Muscle layer of duodenum (tissue), 2 donors: ENCODE results near the gene CHCT1.
"Not testable (repeated sequence)": the region's sequence is repeated elsewhere in the genome, so short reads cannot be mapped to it uniquely, and the experiment has no call there.

ENCODE experiments used
- H3K27ac ChIP-seq: one replicate; pipeline ENCODE4 v1.7.0; 2013; ENCODE audit warnings: mild to moderate bottlenecking, low read length
- H3K27me3 ChIP-seq: one replicate; pipeline ENCODE4 v1.7.0; 2013; ENCODE audit warnings: low read depth, mild to moderate bottlenecking, control low read depth, low read length
- H3K36me3 ChIP-seq, 2 donors: one replicate each; pipeline ENCODE4 v1.7.0; 2013; ENCODE audit warnings: low read length in 2 of 2, control low read depth in 1 of 2, mild to moderate bottlenecking in 1 of 2; ENCODE audit not compliant: insufficient read depth in 2 of 2, control insufficient read depth in 1 of 2
- H3K4me1 ChIP-seq, 2 donors: one replicate each; pipeline ENCODE4 v1.7.0; 2013; ENCODE audit warnings: low read length in 2 of 2, mild to moderate bottlenecking in 2 of 2, control low read depth in 1 of 2, moderate library complexity in 1 of 2; ENCODE audit not compliant: insufficient read depth in 2 of 2, control insufficient read depth in 1 of 2
- H3K4me3 ChIP-seq, 2 donors: one replicate each; pipeline ENCODE4 v1.7.0; 2013; ENCODE audit warnings: low read length in 2 of 2, low read depth in 1 of 2, mild to moderate bottlenecking in 1 of 2
- H3K9me3 ChIP-seq, 2 donors: one replicate each; pipeline ENCODE4 v1.7.0; 2013; ENCODE audit warnings: low read length in 2 of 2, control low read depth in 1 of 2, mild to moderate bottlenecking in 1 of 2; ENCODE audit not compliant: control insufficient read depth in 1 of 2
- donor health status: healthy.

Gene CHCT1

GRCh38 chr17:60426596-60426995, 4.3 kb downstream of the CHCT1 start:
- H3K36me3 ChIP-seq = no peaks in the 10 kb centered on the region
- no peak overlapping the region for H3K4me3 ChIP-seq
- H3K9me3 ChIP-seq = no peaks in the 10 kb centered on the region
- no peak overlapping the region for H3K27ac ChIP-seq
- no peaks in the 10 kb centered on the region for H3K4me1 ChIP-seq
- H3K27me3 ChIP-seq = no peaks in the 10 kb centered on the region

DNA sequence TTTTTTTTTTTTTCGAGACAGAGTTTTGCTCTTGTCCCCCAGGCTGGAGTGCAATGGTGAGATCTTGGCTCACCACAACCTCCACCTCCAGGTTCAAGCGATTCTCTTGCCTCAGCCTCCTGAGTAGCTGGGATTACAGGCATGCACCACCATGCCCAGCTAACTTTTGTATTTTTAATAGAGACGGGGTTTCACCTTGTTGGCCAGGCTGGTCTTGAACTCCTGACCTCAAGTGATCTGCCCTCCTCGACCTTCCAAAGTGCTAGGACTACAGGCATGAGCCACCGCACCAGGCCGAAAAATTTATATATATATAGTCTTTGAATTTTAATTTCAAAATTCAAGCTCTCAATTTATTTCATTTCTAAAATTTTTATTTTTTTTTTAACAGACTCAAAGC, 6.2 kb downstream of the CHCT1 start:
- H3K36me3 ChIP-seq, H3K4me1 ChIP-seq, H3K4me3 ChIP-seq, H3K27me3 ChIP-seq, H3K9me3 ChIP-seq, H3K27ac ChIP-seq: not testable (repeated sequence)

- not testable (repeated sequence) for H3K4me3 ChIP-seq, H3K36me3 ChIP-seq, H3K9me3 ChIP-seq, H3K27me3 ChIP-seq, H3K4me1 ChIP-seq, H3K27ac ChIP-seq
These were observed 8.3 kb downstream of the CHCT1 start for GRCh38 chr17:60430561-60430960.

- not testable (repeated sequence) for H3K27ac ChIP-seq, H3K27me3 ChIP-seq, H3K4me1 ChIP-seq, H3K36me3 ChIP-seq, H3K9me3 ChIP-seq, H3K4me3 ChIP-seq
These were observed 11.0 kb downstream of the CHCT1 start for GRCh38 chr17:60433021-60433997.

DNA sequence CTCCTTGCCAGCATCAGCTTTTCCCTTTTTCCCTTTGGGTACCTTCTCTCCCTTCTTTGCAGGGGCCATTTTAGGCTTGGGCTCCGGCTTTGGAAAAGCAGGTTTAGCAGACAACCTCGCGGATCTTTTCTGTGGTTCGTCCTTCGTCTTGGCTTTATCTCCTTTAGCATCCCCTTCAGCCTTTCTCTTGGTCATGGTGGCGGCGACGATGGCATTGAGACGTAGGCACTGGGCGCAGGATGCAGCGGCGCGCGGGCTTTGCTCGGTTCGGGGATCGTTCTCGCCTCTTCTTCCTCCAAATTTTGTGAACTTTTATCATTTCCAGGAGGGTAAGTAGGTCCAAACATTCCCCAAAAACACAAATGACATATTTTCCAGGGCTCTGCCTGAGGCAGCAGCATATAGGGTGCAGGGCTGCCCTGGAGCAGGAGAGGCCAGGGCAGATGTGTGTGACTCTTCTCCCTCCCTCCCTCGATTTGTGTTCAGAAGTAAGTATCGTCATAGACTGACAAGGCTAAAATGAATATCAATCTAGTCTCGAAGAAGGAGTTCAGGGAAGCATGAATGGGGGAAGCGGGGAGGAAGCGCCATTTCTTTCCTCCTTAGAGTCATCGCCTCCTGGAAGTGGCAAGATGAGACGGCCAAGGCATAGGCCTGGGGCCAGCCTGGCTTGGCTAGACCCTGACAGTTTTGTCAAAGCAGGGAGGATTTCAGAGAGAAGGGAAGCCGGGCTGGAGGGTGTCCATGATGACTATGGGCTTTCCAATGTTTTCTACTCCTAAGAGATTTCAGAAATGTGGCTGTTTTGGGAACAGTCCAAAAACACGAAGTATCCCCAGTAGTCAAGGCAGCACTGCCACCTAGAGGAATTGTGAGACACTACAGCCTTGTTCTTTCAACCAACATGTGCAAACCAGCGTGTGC, 13.2 kb downstream of the CHCT1 start:
- Histone ChIP-seq H3K36me3 (no peaks in the 10 kb centered on the region), H3K4me3 (no peak overlapping the region), H3K9me3 (no peaks in the 10 kb centered on the region), H3K27me3 (no peaks in the 10 kb centered on the region), H3K27ac (no peak overlapping the region), H3K4me1 (no peaks in the 10 kb centered on the region)

DNA sequence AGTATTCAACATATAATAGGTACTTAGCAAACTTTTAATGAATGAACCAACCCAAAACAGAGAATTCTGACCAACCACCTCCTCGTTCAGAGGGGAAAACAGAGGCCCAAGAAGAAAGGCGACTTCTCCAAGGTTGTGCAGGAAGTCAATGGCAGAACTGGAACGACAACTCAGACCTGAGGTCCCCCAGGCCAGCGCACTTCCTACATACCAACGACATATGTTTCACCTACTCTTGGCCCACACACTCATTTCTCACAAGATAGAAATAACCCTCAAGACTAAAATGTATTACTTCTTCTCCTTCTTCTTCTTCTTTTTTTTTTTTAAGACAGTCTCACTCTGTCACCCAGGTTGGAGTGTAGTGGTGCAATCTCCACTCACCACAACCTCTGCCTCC, 14.4 kb downstream of the CHCT1 start:
- Histone ChIP-seq H3K4me3 (no peak overlapping the region), H3K27ac (no peak overlapping the region), H3K27me3 (no peaks in the 10 kb centered on the region), H3K4me1 (no peaks in the 10 kb centered on the region), H3K36me3 (no peaks in the 10 kb centered on the region), H3K9me3 (no peaks in the 10 kb centered on the region)

GRCh38 chr17:60439501-60439900, 17.2 kb downstream of the CHCT1 start:
- no peak overlapping the region for H3K4me3 ChIP-seq
- H3K9me3 ChIP-seq = no peaks in the 10 kb centered on the region
- H3K27me3 ChIP-seq = no peaks in the 10 kb centered on the region
- no peaks in the 10 kb centered on the region for H3K4me1 ChIP-seq
- peaks cover 3 to 4% of the 10 kb centered on the region in 2 donors for H3K36me3 ChIP-seq
- H3K27ac ChIP-seq = no peak overlapping the region

GRCh38 chr17:60442271-60443173, 20.2 kb downstream of the CHCT1 start:
- H3K27me3 ChIP-seq = no peaks in the 10 kb centered on the region
- H3K4me1 ChIP-seq = no peaks in the 10 kb centered on the region
- H3K36me3 ChIP-seq = peaks cover 18 to 32% of the 10 kb centered on the region in 2 donors
- no peak overlapping the region for H3K27ac ChIP-seq
- H3K9me3 ChIP-seq = no peaks in the 10 kb centered on the region
- no peak overlapping the region for H3K4me3 ChIP-seq

DNA sequence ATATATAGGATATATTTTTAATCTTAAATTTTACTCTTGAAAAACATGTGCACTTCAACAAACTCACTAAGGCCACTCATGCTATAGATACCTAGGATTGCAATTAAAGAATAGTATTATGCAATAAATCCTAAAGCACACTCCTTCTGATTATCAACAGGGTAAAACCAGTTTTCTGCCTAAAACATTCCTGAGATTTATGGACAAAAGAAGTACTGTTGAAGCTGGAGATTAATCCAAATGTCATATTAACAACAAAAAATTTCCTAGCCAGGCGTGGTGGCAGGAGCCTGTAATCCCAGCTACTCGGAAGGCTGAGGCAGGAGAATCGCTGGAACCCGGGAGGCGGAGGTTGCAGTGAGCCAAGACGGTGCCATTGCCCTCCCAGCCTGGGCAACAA, 21.4 kb downstream of the CHCT1 start:
- no peak overlapping the region for H3K27ac ChIP-seq
- no peaks in the 10 kb centered on the region for H3K9me3 ChIP-seq
- no peaks in the 10 kb centered on the region for H3K4me1 ChIP-seq
- H3K36me3 ChIP-seq = peaks cover 25 to 41% of the 10 kb centered on the region in 2 donors
- H3K4me3 ChIP-seq = no peak overlapping the region
- H3K27me3 ChIP-seq = no peaks in the 10 kb centered on the region

DNA sequence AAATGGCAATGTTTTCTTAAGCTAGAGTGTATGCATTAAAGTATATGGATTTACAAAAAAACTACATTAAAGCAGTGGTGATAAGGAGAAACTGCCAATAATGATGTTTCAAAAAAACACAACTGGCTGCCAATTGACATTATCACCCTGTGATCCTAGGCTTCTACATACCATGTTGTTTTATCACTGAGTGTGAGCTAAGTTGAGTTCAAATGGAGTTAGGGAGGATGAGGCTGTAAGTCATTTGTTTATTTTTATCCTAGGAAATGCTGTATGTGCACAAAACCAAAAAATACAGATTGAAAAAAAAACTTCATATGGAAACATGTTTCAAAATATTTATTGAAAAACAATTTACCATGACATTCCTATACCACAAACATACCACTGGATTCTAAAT, 22.9 kb downstream of the CHCT1 start:
- H3K4me3 ChIP-seq = no peak overlapping the region
- H3K27me3 ChIP-seq = no peaks in the 10 kb centered on the region
- H3K9me3 ChIP-seq = no peaks in the 10 kb centered on the region
- H3K27ac ChIP-seq = no peak overlapping the region
- peaks cover 30 to 53% of the 10 kb centered on the region in 2 donors for H3K36me3 ChIP-seq
- H3K4me1 ChIP-seq = no peaks in the 10 kb centered on the region
